ENCODE measurements around the gene CDKN2C. TPM values are rescaled to one million over a fixed set of nuclear protein-coding genes. Genes with fewer than 3 reads are reported as not detected.
"Not testable (repeated sequence)": the region's sequence is repeated elsewhere in the genome, so short reads cannot be mapped to it uniquely, and the experiment has no call there.

The CDKN2C gene
- polyA plus RNA-seq (ENCODE audit: insufficient read length in 4 of 4), result 10 to 100 TPM in 3 of 4 donors, 1 to 10 TPM in 1; 9.3 to 14.4 (median 10.6) TPM

- no peak for DNase-seq (ENCODE audit: low read depth in 4 of 4, low spot score in 2 of 4)
Measured at GRCh38 chr1:50969611-50970508, at the start of gene CDKN2C. Gene CDKN2C (plus strand): TSS chr1:50970245. CDS start chr1:50970369, 124 bp downstream.

- no peak for DNase-seq (ENCODE audit: low read depth in 4 of 4, low spot score in 2 of 4)
Measured at GRCh38 chr1:50920409-50920808, 49.6 kb upstream of the CDKN2C start.

GRCh38 chr1:50921029-50921428 is 49.0 kb upstream of the CDKN2C start:
- DNase-seq (ENCODE audit: low read depth in 4 of 4, low spot score in 2 of 4), result no peak

DNA sequence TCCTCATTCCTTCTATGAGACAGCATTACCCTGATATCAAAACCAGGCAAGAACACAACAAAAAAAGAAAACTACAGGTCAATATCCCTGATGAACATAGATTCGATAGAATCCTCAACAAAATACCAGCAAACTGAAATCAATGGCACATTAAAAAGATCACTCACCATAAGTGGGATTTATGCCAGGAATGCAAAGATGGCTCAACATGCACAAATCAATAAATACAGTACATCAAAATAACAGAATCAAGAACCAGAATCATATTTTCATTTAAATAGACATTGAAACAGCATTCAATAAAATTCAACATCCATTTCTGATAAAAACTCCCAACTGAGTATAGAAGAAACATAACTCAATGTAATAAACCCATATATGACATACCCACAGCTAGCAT is 46.5 kb upstream of the CDKN2C start:
- DNase-seq (ENCODE audit: low read depth in 4 of 4, low spot score in 2 of 4), result no peak

GRCh38 chr1:50929376-50929958 is 40.6 kb upstream of the CDKN2C start:
- DNase-seq (ENCODE audit: low read depth in 4 of 4, low spot score in 2 of 4), result peak in 1 of 4 donors; percentile 6

DNA sequence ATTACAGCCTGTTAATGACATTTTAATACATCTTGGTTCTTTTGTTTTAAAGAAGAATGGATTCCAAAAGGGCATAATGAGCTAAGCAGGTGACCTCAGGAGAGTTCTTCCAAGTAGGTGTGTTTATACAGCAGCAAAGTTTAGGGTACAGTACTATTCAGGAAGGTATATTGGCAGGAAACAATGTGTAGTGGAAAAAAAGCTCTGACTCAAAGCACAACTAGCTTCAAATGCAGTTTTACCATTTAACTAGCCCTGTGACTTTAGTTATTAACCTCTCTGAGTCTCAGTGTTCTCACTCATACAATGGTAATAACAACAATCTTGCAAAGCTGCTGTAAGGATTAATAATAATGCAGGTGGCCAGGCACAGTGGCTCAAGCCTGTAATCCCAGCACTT is 39.9 kb upstream of the CDKN2C start:
- DNase-seq (ENCODE audit: low read depth in 4 of 4, low spot score in 2 of 4), result no peak

DNA sequence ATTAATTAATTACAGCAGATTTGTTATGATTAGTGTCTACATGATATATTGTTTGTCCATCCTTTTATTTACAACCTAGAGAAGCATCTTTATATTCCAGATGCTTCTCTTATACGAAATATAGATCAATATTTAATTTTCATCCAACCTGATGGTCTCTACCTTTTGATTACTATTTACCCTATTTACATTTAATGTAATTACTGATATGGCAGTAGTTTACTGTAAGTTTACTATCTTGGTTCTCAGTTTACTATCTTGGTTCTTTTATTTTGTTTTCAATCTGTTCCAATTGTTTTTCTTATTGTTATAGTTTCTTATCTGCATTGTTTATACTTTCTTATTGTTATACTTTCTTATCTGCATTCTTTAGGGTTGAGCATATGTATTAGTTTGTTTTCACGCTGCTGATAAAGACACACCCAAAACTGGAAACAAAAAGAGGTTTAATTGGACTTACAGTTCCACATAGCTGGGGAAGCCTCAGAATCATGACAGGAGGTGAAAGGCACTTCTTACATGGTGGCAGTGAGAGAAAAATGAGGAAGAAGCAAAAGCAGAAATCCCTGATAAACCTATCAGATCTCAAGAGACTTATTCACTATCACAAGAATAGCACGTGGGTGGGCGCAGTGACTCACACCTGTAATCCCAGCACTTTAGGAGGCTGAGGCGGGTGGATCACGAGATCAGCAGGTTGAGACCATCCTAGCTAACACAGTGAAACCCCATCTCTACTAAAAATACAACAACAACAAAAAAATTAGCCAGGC is 38.9 kb upstream of the CDKN2C start:
- no peak for DNase-seq (ENCODE audit: low read depth in 4 of 4, low spot score in 2 of 4)

DNA sequence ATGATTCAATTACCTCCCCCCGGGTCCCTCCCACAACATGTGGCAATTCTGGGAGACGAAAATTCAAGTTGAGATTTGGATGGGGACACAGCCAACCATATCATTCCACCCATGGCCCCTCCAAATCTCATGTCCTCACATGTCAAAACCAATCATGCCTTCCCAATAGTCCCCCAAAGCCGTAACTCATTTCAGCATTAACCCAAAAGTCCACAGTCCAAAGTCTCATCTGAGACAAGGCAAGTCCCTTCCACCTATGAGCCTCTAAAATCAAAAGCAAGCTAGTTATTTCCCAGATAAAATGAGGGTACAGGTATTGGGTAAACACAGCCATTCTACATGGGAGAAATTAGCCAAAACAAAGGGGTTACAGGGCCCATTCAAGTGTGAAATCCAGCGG is 38.0 kb upstream of the CDKN2C start:
- not testable (repeated sequence) for DNase-seq (ENCODE audit: low read depth in 4 of 4, low spot score in 2 of 4)

DNA sequence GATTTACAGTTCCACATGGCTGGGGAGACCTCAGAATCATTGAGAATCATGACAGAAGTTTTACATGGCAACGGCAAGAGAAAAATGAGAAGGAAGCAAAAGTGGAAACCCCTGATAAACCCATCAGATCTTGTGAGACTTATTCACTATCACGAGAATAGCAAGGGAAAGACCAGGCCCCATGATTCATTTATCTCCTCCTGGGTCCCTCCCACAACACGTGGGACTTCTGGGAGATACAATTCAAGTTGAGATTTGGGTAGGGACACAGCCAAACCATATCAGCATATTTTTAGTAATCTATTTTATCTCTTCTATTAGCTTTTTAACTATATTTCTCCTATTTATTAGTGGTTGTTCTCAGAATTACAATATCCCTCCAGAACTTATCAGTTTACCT is 36.3 kb upstream of the CDKN2C start:
- not testable (repeated sequence) for DNase-seq (ENCODE audit: low read depth in 4 of 4, low spot score in 2 of 4)

DNA sequence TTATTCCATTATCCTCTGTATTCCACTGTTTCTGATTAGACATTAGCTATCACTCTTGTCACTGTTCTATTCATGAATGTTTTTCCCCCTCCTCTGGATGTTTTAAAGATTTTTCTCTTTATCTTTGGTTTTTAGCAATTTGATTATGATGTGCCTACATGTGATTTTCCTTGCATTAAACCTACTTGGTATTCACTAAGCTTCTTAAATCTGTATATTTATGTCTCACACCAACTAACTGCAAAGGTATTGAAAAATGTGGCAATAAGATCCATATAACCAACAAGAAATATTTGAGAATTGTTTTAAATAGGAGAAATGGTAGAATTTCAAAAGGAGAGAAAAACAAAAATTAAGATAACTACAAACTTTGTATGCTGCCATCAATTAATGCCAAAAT is 35.2 kb upstream of the CDKN2C start:
- DNase-seq (ENCODE audit: low read depth in 4 of 4, low spot score in 2 of 4), result no peak

DNA sequence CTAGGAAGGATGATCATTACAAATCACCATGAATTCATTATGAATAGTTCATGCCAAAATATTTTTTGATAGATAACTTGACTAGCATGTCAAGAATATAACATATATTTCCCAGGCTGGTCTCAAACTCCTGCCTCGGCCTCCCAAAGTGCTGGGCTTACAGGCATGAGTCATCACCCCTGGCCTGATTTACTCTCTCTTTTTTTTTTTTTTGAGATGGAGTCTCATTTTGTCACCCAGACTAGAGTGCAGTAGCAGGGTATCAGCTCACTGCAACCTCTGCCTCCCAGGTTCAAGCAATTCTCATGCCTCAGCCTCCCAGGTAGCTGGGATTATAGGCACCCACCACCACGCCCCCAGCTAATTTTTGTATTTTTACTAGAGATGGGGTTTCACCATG is 34.8 kb upstream of the CDKN2C start:
- not testable (repeated sequence) for DNase-seq (ENCODE audit: low read depth in 4 of 4, low spot score in 2 of 4)

- no peak for DNase-seq (ENCODE audit: low read depth in 4 of 4, low spot score in 2 of 4)
Measured at GRCh38 chr1:50936321-50936720, 33.7 kb upstream of the CDKN2C start.

- no peak for DNase-seq (ENCODE audit: low read depth in 4 of 4, low spot score in 2 of 4)
Measured at GRCh38 chr1:50940291-50940690, 29.8 kb upstream of the CDKN2C start.

- no peak for DNase-seq (ENCODE audit: low read depth in 4 of 4, low spot score in 2 of 4)
Measured at GRCh38 chr1:50942334-50942733, 27.7 kb upstream of the CDKN2C start.

DNA sequence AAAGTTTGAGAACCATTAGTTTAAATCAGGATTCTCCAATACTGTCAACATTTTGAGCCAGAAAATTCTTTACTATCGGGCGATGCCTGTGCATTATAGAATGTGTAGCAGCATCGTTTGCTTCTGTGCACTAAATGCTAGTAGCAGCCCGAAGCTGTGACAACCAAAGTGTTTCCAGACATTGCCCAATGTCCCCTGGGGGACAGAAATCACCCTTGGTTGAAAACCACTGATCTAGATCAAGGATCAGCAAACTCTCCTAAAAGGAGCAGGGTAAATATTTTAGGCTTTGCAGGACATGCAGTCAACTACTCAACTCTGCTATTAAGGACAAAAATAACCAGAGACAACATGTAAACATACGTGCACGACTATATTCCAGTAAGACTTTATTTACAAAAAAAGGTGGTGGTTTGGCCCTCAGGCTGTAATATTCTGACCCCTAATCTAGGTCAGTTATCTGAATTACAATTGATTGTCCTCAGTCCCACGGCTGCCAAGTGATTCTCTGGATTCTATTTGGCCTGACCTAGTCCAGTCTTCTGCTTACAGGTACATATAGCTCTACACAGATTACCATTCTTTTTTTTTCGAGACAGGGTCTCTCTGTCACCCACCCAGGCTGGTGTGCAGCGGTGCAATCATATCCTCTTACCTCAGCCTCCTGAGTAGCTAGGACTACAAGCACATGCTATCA is 20.6 kb upstream of the CDKN2C start:
- DNase-seq (ENCODE audit: low read depth in 4 of 4, low spot score in 2 of 4), result no peak

DNA sequence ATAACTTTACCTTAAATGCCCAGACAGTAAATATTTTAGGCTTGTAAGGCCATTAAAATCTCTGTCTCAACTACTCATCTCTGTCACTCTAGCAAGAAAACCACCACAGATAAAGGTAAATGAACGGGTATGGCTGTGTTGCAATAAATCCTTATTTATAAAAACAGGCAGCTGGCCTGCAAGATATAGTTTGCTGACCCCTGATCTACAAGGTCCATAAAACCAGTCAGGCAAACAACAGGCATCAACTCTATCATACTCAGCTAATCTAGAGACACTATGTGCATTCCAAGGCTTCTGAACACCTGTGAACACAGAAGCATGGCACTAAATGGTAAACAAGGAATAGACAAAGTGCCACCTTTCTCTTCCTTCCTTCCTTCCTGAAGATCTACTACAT is 19.6 kb upstream of the CDKN2C start:
- no peak for DNase-seq (ENCODE audit: low read depth in 4 of 4, low spot score in 2 of 4)

DNA sequence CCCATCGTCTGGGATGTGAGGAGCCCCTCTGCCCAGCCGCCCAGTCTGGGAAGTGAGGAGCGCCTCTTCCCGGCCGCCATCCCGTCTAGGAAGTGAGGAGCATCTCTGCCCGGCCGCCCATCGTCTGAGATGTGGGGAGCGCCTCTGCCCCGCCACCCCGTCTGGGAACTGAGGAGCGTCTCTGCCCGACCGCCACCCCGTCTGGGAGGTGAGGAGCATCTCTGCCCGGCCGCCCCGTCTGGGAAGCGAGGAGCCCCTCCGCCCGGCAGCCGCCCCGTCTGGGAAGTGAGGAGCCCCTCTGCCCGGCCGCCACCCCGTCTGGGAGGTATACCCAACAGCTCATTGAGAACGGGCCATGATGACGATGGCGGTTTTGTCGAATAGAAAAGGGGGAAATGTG is 17.5 kb upstream of the CDKN2C start:
- DNase-seq (ENCODE audit: low read depth in 4 of 4, low spot score in 2 of 4), result not testable (repeated sequence)

- no peak for DNase-seq (ENCODE audit: low read depth in 4 of 4, low spot score in 2 of 4)
Measured at GRCh38 chr1:50955116-50955515, 14.9 kb upstream of the CDKN2C start.

GRCh38 chr1:50959303-50959912 is 10.6 kb upstream of the CDKN2C start:
- DNase-seq (ENCODE audit: low read depth in 4 of 4, low spot score in 2 of 4), result no peak
